GM12865 (cell line): ENCODE data around the gene FCRL5.
"Not testable (repeated sequence)": the region's sequence is repeated elsewhere in the genome, so short reads cannot be mapped to it uniquely, and the experiment has no call there.

Source experiments
- DNase-seq: peaks from one replicate; pipeline ENCODE4 v3.0.0; 2010; ENCODE audit warnings: low read depth
- H3K4me3 ChIP-seq: 2 replicates; pipeline ENCODE4 v1.5.1; 2011; ENCODE audit warnings: mild to moderate bottlenecking, low read depth, low read length, control low read depth
- TF ChIP-seq, protein P1 (sequence below): IDR thresholded peaks from 2 replicates; pipeline ENCODE4 v1.5.1; 2011; ENCODE audit warnings: low read length, control low read depth, low read depth, inconsistent platforms; ENCODE audit not compliant: insufficient read depth; ENCODE audit errors: missing control alignments

The FCRL5 gene

GRCh38 chr1:157490467-157491165 is 61.7 kb downstream of the FCRL5 start:
- DNase-seq: peak; percentile 69
- TF ChIP-seq, protein P1, sequence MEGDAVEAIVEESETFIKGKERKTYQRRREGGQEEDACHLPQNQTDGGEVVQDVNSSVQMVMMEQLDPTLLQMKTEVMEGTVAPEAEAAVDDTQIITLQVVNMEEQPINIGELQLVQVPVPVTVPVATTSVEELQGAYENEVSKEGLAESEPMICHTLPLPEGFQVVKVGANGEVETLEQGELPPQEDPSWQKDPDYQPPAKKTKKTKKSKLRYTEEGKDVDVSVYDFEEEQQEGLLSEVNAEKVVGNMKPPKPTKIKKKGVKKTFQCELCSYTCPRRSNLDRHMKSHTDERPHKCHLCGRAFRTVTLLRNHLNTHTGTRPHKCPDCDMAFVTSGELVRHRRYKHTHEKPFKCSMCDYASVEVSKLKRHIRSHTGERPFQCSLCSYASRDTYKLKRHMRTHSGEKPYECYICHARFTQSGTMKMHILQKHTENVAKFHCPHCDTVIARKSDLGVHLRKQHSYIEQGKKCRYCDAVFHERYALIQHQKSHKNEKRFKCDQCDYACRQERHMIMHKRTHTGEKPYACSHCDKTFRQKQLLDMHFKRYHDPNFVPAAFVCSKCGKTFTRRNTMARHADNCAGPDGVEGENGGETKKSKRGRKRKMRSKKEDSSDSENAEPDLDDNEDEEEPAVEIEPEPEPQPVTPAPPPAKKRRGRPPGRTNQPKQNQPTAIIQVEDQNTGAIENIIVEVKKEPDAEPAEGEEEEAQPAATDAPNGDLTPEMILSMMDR: peak; percentile 75
- H3K4me3 ChIP-seq: no peak overlapping the region

DNA sequence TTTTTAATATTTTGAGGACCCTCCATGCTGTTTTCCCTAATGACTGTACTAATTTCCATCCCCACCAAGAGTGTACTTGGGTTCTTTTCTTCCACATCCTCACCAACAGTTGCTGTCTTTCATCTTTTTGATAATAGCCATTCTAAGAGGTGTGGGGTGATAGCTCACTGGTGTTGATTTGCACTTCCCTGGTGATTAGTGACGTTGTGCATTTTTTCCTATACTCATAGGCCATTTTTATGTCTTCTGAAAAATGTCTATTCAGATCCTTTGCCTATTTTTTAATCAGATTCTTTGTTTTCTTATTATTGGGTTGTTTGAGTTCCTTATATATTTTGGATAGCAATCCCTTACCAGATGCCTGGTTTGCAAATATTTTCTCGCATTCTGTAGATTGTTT is 64.2 kb downstream of the FCRL5 start:
- DNase-seq: no peak
- no peak overlapping the region for H3K4me3 ChIP-seq
- TF ChIP-seq, protein P1: no peak

DNA sequence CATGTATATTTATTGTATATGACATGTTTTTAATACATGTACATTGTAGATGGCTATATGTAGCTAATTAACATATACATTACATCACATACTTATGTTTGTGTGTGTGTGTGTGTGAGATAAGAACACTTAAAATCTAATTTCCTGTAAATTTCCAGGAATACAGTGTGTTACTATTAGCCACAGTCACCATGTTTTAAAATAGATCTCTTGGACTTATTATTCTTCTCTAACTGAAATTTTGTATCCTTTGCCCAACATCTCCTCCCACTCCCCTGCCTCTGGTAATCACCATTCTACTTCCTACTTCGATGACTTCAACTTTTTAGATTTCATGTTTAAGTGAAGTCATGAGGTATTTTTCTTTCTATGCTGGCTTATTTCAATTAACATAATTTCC is 64.8 kb downstream of the FCRL5 start:
- no peak for DNase-seq
- H3K4me3 ChIP-seq: no peak overlapping the region
- TF ChIP-seq, protein P1: no peak

DNA sequence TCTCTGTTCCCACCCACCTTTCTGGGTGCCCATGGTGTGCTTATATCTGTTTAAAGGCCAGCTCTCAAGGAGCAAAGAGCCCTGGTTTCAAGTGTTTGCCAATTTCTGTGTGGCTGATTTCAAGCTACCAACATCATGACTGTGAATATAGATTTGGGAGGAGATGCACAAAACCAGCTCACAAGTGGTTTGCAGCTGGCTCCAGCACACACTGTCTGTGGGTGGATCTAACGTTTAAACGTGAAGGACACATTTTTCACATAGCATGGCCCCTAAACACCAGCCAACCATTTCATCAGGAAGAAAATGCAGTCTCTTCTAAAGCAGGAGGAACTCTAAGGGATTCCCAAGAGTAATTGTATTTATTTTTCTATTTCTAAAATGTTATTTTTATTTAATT is 65.2 kb downstream of the FCRL5 start:
- H3K4me3 ChIP-seq: no peak overlapping the region
- no peak for DNase-seq

GRCh38 chr1:157486400-157486799 is 65.9 kb downstream of the FCRL5 start:
- H3K4me3 ChIP-seq, DNase-seq: not testable (repeated sequence)

More for the DNA sequence above, 65.2 kb downstream of the FCRL5 start:
- TF ChIP-seq, protein P1: no peak

GRCh38 chr1:157485793-157486192 is 66.5 kb downstream of the FCRL5 start:
- TF ChIP-seq, protein P1: no peak
- H3K4me3 ChIP-seq: no peak overlapping the region
- DNase-seq: no peak

DNA sequence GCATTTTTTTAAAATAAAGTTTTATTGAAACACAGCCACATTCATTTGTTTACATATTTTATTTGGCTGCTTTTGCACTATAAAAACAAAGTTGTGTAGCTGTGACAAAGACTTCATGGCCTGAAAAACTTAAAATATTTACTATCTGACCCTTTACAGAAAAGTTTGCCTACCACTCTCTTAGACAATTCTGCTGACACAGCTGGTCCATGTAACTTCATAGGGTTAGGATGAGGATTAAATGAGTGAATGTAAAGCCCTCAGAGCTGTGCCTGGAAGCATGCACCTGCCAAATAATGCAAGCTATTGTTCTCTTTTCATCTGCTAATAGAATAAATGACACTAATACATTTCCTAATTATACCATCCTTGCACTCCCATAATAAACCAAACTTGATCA is 67.7 kb downstream of the FCRL5 start:
- no peak overlapping the region for H3K4me3 ChIP-seq
- DNase-seq: no peak
- TF ChIP-seq, protein P1: no peak
